Stimulated activated CD4-positive, alpha-beta T cell treated with anti-CD3 and anti-CD28 coated beads, Interleukin-15, amount 100 ng/mL, for 24 hours (primary cell): Measurements from ENCODE around the gene SOWAHA.
A peak's percentile ranks its signal among the peaks of the same experiment; 100 is the strongest.
"Not testable (repeated sequence)": the region's sequence is repeated elsewhere in the genome, so short reads cannot be mapped to it uniquely, and the experiment has no call there.

Experiments used
- DNase-seq: peaks from one replicate; pipeline ENCODE4 v3.0.0-alpha.2; 2020

Gene SOWAHA

GRCh38 chr5:132828846-132829494 is 15.9 kb downstream of the SOWAHA start:
- no peak for DNase-seq

GRCh38 chr5:132829742-132830435 is 16.8 kb downstream of the SOWAHA start:
- DNase-seq = peak; percentile 82

GRCh38 chr5:132830436-132831094 is 17.5 kb downstream of the SOWAHA start, which contains the start of gene SHROOM1:
Gene SHROOM1, minus strand, starts transcription at chr5:132830647. Its CDS starts 4,507 bp downstream, at chr5:132826140.
- DNase-seq = peak; percentile 61

- no peak for DNase-seq
Observed at GRCh38 chr5:132831095-132831860, 18.2 kb downstream of the SOWAHA start.

DNA sequence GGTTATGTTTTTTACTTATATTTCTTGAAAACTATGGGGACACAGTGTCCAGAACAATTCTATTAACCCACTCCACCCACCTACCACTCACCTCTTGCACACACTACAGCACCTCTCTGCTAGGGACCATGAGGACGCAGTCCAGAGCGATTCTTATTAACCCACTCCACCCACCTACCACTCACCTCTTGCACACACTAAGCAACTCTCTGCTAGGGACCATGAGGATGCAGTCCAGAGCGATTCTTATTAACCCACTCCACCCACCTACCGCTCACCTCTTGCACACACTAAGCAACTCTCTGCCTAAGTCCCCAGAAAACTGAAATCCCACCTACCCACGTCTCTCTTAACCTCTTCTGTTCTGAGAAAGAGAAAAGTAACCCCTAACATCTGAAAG is 19.5 kb downstream of the SOWAHA start:
- DNase-seq = no peak

DNA sequence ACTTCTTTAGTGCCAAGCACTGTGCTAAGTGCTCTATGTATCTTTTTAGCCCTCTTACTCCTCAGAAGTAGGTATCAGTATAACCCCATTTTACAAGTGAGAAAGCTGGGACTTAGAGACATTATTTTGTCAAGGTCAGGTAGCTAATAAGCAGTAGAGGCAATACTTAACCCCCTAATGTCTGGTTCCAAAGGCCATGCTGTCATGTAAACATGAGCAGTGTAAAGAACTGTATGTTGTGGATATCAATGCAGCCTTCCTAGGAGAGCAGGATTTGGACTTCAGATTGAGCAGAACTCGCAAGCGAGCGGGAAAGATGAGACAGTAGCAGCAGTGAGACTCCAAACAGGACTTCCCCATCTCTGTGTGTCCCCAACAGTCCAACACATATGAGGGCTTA is 21.0 kb downstream of the SOWAHA start:
- DNase-seq = no peak

DNA sequence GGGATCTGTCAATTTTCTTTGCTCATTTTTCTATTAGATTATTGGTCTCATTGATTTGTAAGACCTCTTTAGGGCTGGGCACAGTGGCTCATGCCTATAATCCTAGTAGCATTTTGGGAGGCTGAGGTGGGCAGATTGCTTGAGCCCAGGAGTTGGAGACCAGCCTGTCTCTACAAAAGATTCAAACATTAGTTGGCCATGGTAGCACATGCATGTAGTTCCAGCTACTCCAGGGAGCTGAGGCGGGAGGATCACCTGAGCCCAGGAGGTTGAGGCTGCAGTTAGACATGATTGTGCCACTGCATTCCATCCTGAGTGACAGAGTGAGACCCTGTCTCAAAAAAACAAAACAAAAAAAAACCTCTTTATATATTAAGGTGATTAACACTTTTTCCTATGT is 23.8 kb downstream of the SOWAHA start:
- DNase-seq = no peak

- no peak for DNase-seq
Observed at GRCh38 chr5:132837868-132838267, 24.8 kb downstream of the SOWAHA start.

GRCh38 chr5:132838516-132839282 is 25.6 kb downstream of the SOWAHA start:
- DNase-seq = no peak

DNA sequence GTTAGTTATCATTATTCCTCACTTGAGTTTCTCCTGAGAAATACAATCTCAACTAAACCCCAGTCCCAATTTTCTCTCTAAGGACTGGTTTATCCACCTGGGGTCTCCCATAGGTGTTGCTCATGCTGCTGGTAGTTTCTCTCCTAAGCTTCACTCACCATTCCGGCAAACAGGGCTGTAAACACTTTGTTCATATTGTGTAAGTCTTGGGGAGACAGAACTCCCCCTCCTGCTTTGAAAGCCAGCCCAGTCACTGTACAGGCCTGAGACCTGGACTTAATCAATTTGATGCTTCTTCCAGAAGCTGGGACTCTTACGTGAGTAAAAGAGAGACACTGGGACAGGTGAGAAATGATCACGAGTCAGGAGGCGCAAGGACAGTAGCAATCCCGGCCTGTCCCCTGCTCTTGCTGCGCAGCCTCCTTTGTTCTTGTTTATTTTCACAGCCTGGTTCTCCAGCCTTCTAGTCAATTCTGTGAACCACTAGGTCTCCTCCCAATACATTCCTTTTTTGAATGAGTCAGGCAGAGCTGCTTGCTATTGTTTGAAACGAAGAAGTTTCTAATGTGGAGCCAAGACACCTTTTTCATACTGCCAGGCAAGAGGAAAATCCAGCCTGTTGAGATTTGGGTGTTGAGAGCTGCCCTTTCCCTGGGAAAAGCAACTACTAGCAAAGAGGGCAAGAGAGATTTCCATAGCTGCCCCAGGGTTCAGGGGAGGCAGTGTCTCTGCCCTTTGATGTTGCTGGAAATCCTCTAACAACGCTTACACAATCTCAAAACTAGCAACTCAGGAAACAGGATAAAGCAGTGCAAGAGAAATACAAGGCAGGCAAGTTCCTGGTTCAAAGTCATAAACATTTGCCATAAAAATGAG is 26.6 kb downstream of the SOWAHA start:
- DNase-seq = no peak

DNA sequence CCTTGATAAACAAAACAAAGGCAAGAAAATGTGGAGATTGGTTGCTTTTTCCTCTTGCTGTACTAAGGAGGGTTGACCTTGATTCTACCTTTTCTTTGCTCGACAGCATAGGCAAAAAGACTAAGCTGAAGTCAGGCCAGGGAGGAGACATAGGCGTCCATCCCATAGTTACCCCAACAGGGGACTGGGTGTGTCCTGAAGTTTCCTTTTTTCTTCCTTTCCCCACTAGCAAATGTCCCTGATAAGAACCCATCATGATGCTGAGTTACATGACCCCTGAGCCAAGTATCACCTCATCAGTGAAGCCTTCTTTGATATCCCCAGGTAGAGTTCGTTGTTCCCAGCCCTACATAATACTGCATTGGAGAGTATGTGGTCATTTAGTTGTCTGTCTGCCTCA is 27.2 kb downstream of the SOWAHA start:
- no peak for DNase-seq

DNA sequence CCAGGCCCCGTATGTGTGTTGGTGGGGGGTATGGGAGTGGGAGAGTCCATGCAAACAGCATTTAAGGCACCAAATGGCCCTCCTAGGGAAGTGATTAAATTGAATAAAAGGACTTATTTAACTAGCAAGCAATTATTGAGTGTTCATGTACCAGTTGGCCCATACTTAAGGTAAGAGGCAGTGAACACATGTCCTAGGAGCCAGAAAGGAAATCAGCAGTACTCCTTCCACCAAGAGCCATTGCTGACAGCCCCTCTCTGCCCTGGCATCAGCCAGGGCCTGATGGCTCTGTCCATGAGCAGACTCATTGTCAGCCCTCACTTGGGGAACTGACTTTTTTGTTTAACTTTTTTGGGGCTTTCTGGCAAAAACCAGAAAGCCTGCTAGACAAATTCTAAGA is 27.8 kb downstream of the SOWAHA start:
- no peak for DNase-seq

GRCh38 chr5:132841305-132841704 is 28.2 kb downstream of the SOWAHA start:
- DNase-seq = no peak

DNA sequence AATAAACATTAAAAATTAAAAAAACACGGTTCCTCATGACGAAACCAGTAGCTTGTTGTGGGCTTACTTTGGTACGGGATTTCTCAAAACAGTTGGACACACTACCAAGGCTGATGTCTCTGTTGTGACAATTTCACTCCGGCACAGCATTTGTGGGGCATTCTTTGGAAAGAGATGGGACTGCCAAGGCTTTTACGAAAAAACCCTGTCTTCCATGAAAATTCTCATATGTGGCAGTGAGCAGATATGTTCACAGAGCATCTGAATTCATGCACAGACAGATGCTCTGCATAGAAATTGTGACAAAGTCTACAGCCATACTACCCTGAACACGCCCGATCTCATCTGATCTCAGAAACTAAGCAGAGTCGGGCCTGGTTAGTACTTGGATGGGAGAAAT is 35.2 kb downstream of the SOWAHA start:
- DNase-seq = no peak

DNA sequence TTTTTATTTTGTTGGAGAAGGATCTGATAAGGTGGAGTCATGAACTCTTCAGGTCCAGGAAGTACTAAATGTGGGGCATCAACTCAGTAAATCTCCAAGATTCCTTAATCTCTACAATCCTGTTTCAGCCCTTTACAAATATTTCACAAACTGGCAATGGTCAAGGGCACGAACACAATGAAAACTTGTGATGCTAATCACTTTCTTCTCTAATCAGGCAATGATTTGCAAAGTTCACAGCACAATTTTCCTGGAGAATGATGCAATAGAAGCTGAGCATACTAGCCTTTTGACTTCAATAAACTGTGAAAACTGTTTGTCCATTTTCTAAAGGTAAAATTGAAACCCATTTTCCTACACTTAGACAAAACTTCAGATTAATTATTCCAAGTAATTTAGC is 36.2 kb downstream of the SOWAHA start:
- DNase-seq = no peak

- DNase-seq = no peak
Observed at GRCh38 chr5:132850066-132850465, 37.0 kb downstream of the SOWAHA start.

DNA sequence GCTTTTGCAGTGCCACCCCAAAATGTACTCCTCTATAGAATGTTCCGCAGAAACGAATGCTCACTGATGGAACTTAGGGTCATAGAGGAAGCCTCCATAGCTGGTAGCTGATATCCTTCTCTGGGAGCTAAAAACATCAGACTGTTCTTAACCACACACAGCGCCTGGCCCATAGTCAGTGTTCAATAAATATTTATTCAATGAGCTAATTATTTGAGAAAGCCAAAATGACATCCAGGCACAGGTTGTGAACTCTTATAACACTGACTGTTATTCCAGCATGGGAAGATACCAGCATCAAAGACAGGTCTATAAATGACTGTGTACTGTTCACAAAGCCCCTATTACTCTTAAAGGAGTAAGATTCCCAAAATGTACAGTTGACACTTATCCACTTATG is 40.2 kb downstream of the SOWAHA start:
- no peak for DNase-seq

GRCh38 chr5:132853790-132854189 is 40.7 kb downstream of the SOWAHA start:
- no peak for DNase-seq

DNA sequence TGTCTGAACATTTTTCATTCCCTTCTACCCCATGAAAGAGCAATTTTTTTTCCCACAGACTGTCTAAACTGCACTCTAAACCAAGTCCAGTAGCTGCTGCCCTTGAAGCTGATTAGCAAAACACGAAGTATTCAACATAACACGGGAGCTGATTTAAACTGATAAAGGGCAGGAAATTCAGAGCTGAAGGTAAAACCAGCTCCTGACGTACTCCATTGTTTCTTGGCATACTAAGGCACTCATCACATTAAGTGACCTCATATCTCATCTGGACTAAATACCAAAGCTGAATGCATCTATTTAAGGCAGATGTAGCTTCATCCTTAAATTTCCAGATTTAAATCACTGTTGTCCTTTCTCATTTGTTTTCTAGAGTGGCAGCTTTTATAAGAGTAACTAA is 41.2 kb downstream of the SOWAHA start:
- DNase-seq = no peak

- not testable (repeated sequence) for DNase-seq
Observed at GRCh38 chr5:132854992-132855391, 41.9 kb downstream of the SOWAHA start.

- DNase-seq = no peak
Observed at GRCh38 chr5:132856011-132856410, 42.9 kb downstream of the SOWAHA start.
